OCI-LY7 (cell line): ENCODE results near the gene MPHOSPH6. TPM values are rescaled to one million over a fixed set of nuclear protein-coding genes. Genes with fewer than 3 reads are reported as not detected.
"Not testable (repeated sequence)": the region's sequence is repeated elsewhere in the genome, so short reads cannot be mapped to it uniquely, and the experiment has no call there.

Source experiments
- Bru-seq: library from RNA; stranded (reverse); fragments of 400-500 nt; gene quantifications from one replicate; lab custom pipeline; 2021; lab: Mats Ljungman, UMichigan
- BruChase-seq, 2 experiments: library from RNA; stranded (reverse); fragments of 400-500 nt; gene quantifications; one replicate each; lab custom pipeline; 2021; lab: Mats Ljungman, UMichigan
- BruUV-seq: library from RNA; stranded (reverse); fragments of 400-500 nt; replicated peaks from 2 replicates; lab custom pipeline; 2021; lab: Mats Ljungman, UMichigan
- CTCF ChIA-PET: fragments of 300-600 bp; sonication (Branson Sonifier 250); formaldehyde crosslinking; loops from one replicate; lab custom pipeline; 2022; ENCODE audit warnings: antibody characterized with exemption; ENCODE audit not compliant: unreplicated experiment; lab: Charles Lee
- POLR2A ChIA-PET: fragments of 300-600 bp; sonication (Branson Sonifier 250); formaldehyde crosslinking; loops from one replicate; lab custom pipeline; 2022; ENCODE audit warnings: antibody characterized with exemption; lab: Charles Lee
- DNase-seq: peaks from one replicate; pipeline ENCODE4 v3.0.0-alpha.2; 2015; ENCODE audit warnings: low spot score
- H2AFZ ChIP-seq: fragments of 200-600 bp; sonication (generic), shearing (Covaris generic); 2 replicates; pipeline ENCODE4 v1.6.1; 2014; ENCODE audit warnings: mild to moderate bottlenecking, antibody characterized with exemption, low read length, moderate library complexity
- H3K27ac ChIP-seq: fragments of 200-600 bp; sonication (generic); 2 replicates; pipeline ENCODE4 v1.5.1; 2014; ENCODE audit warnings: mixed run types, low read depth, mild to moderate bottlenecking, moderate library complexity, low read length, inconsistent platforms; ENCODE audit not compliant: poor library complexity, severe bottlenecking
- H3K36me3 ChIP-seq: fragments of 200-600 bp; sonication (generic); 2 replicates; pipeline ENCODE4 v1.6.1; 2014; ENCODE audit warnings: mild to moderate bottlenecking, antibody characterized with exemption, low read length, moderate library complexity, mixed read lengths; ENCODE audit not compliant: insufficient read depth
- H3K4me1 ChIP-seq: fragments of 200-600 bp; sonication (generic); 2 replicates; pipeline ENCODE4 v1.5.1; 2014; ENCODE audit warnings: mild to moderate bottlenecking, low read length; ENCODE audit not compliant: insufficient read depth, poor library complexity, severe bottlenecking
- H3K4me2 ChIP-seq: fragments of 200-600 bp; sonication (generic); 2 replicates; pipeline ENCODE4 v1.6.1; 2014; ENCODE audit warnings: mild to moderate bottlenecking, low read length
- H3K4me3 ChIP-seq: fragments of 200-600 bp; sonication (generic); 2 replicates; pipeline ENCODE4 v1.5.1; 2014; ENCODE audit warnings: mild to moderate bottlenecking, low read depth, low read length; ENCODE audit not compliant: poor library complexity, severe bottlenecking
- H3K79me2 ChIP-seq: fragments of 200-600 bp; sonication (generic); 2 replicates; pipeline ENCODE4 v1.6.1; 2016; ENCODE audit warnings: low read depth, mild to moderate bottlenecking, low read length, moderate library complexity, mixed read lengths; ENCODE audit not compliant: insufficient read depth
- H3K9me2 ChIP-seq: fragments of 200-600 bp; sonication (generic); 2 replicates; pipeline ENCODE4 v1.6.1; 2016; ENCODE audit warnings: mild to moderate bottlenecking, low read length, mixed read lengths; ENCODE audit not compliant: insufficient read depth
- H3K9me3 ChIP-seq: fragments of 200-600 bp; sonication (generic); 2 replicates; pipeline ENCODE4 v1.6.1; 2014; ENCODE audit warnings: mild to moderate bottlenecking, mixed run types, low read length, mixed read lengths
- H4K20me1 ChIP-seq: fragments of 200-600 bp; sonication (generic); 2 replicates; pipeline ENCODE4 v1.6.1; 2014; ENCODE audit warnings: mild to moderate bottlenecking, antibody characterized with exemption, low read length, moderate library complexity, mixed read lengths; ENCODE audit not compliant: insufficient read depth
- EZH2phosphoT487 ChIP-seq: fragments of 200-600 bp; sonication (generic); IDR thresholded peaks from 2 replicates; pipeline ENCODE4 v1.6.1; 2018; ENCODE audit warnings: low read depth, borderline replicate concordance, mild to moderate bottlenecking, mixed run types, antibody characterized with exemption, low read length, moderate library complexity, mixed read lengths
- intact Hi-C: fragments of 100-400 bp; cut with micrococcal nuclease; formaldehyde crosslinking; loops from one replicate; pipeline ENCODE4 v1.10.0; 2022; ENCODE audit not compliant: unreplicated experiment
- long read RNA-seq: library from polyadenylated mRNA; stranded (forward); transcript quantifications from one replicate; pipeline ENCODE4 v2.0.0, GENCODE V29; 2022
- total RNA-seq, 2 experiments: library from RNA; depleted of rRNA in 1 of 2; stranded (reverse); fragments of >200 nt in 1 of 2; shearing (Covaris generic) in 1 of 2; gene quantifications; 2 replicates each; pipeline ENCODE4 v1.2.3, GENCODE V29; 2014 to 2022
- TF ChIP-seq, protein P1 (sequence below): fragments of 200-600 bp; sonication (generic); conservative IDR thresholded peaks from 2 replicates; pipeline ENCODE4 v1.5.1; 2014; ENCODE audit warnings: mild to moderate bottlenecking, antibody characterized with exemption, low read length, moderate library complexity, mixed read lengths

MPHOSPH6 gene, protein sequence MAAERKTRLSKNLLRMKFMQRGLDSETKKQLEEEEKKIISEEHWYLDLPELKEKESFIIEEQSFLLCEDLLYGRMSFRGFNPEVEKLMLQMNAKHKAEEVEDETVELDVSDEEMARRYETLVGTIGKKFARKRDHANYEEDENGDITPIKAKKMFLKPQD
- total RNA-seq (2014; rRNA removed; shearing (Covaris generic)) (21.2 and 43.9 TPM in 2 replicates), total RNA-seq (2022) (42.5 and 46.0 TPM in 2 replicates), Bru-seq, nascent RNA (percentile 82 among the genes with signal in this experiment), BruChase-seq, experiment 1, labeled RNA remaining after a 6-hour chase (percentile 87 among the genes with signal in this experiment), BruChase-seq, experiment 2, labeled RNA remaining after a 2-hour chase (percentile 95 among the genes with signal in this experiment)
- long read RNA-seq, transcript MPHOSPH6-201 (5 exons, 1,103 nt), result major isoform, 41 of 62 reads
- long read RNA-seq, partial matches to known transcripts, result 4 of 62 reads
- long read RNA-seq, other reads (novel, unspliced or antisense), result 16 of 62 reads

DNA sequence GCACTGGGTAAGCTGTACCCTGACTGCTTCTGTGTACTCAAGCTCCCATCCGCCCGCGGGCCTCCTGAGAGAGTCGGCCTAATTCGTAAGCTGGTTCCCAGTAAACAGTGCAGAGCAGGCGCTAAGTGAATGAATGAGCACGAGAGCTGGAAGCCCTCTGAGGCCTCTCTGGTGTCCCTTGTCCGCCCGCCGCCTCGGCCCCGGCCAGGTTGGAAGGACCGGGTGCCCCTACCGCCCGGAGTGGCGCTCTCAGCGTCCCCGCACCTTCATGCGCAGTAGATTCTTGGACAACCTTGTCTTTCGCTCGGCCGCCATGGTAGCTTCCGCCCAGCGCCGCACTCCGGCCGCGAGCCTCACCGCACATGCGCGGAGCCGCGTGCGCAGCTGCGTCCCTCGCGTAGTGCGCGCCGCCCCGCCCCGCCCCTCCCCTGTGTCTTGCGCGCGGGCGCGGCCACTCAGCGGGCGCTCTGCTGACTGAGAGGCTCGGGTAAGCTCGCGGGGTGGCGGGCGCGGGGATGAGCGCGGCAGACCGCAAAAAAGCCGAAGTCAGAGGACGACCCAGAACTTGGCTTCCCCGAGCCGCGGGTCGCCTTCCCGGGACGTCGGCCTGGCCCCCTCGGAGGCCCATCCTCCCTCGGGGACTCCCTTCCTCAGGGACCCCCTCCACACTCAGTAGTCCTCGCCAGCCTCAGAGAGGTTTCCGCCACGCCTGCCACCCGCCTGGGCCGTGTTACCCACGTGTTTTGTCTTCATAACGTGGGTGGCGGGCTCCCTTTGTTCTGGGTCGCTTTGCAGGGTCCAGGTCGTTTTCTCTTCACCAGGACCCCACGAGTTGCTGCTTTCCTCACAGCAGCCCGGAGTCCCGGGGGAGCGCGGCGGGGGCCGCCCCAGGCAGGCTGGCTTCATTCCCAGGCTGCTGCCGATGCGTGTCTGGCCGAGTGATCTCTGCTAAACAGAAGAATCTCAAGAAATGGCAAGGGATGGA is at the start of gene MPHOSPH6:
TSS of gene MPHOSPH6 (minus strand) at position 364 of the 985 bp plus-strand sequence. CDS start at position 315, 49 bp downstream.
- Histone ChIP-seq H4K20me1 (no peaks in the 10 kb centered on the region; the same call in 1 of the 2 replicates), H3K9me3 (peaks cover 10% of the 10 kb centered on the region; the same call in 1 of the 2 replicates), H3K9me2 (no peaks in the 10 kb centered on the region), H3K36me3 (peaks cover 30% of the 10 kb centered on the region), H3K4me2 (peak within 1 kb of the TSS; percentile 81), H3K4me3 (peak within 1 kb of the TSS; percentile 74), H3K27ac (peak within 1 kb of the TSS; percentile 6), H3K79me2 (peaks cover 17% of the 10 kb centered on the region; the same call in 1 of the 2 replicates), H2AFZ (peak within 1 kb of the TSS; percentile 84), H3K4me1 (peaks cover 14% of the 10 kb centered on the region)
- CTCF ChIA-PET, result interaction anchor here (0.6 kb wide), 2 partner anchors 54 to 174 kb away, joined by 3 to 4 read pairs; no protein-coding TSS in a partner anchor
- DNase-seq, result peak; percentile 94
- BruUV-seq, result no TSS peak
- TF ChIP-seq, protein P1, sequence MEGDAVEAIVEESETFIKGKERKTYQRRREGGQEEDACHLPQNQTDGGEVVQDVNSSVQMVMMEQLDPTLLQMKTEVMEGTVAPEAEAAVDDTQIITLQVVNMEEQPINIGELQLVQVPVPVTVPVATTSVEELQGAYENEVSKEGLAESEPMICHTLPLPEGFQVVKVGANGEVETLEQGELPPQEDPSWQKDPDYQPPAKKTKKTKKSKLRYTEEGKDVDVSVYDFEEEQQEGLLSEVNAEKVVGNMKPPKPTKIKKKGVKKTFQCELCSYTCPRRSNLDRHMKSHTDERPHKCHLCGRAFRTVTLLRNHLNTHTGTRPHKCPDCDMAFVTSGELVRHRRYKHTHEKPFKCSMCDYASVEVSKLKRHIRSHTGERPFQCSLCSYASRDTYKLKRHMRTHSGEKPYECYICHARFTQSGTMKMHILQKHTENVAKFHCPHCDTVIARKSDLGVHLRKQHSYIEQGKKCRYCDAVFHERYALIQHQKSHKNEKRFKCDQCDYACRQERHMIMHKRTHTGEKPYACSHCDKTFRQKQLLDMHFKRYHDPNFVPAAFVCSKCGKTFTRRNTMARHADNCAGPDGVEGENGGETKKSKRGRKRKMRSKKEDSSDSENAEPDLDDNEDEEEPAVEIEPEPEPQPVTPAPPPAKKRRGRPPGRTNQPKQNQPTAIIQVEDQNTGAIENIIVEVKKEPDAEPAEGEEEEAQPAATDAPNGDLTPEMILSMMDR, result no peak
- no peak for TF ChIP-seq EZH2phosphoT487
- intact Hi-C loops, result no loop called here
- POLR2A ChIA-PET, result interaction anchor here (0.6 to 2.2 kb wide), 7 partner anchors 10 to 1520 kb away, joined by 3 to 7 read pairs (median 3); no protein-coding TSS in a partner anchor

DNA sequence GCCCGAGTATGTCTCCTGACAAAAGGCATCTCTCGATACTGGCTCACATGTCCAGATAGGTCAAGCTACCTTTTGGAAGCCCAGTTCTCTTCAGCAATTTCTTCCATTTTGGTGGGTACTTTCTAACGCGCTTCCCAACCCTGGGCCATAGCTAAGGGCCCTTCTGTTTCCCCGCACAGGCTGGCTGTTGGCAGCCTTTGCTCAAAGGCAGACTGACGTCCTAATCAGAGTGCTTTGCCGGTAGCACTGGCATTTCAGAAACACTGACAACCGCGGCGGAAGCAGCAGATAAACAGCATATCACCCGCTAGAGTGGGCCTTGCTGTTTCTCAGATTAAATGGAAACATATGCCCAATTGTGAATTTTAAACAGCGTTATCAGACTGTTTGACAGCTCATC is 49.3 kb upstream of the MPHOSPH6 start:
- CTCF ChIA-PET, result no interaction called here
- intact Hi-C loops, result no loop called here

DNA sequence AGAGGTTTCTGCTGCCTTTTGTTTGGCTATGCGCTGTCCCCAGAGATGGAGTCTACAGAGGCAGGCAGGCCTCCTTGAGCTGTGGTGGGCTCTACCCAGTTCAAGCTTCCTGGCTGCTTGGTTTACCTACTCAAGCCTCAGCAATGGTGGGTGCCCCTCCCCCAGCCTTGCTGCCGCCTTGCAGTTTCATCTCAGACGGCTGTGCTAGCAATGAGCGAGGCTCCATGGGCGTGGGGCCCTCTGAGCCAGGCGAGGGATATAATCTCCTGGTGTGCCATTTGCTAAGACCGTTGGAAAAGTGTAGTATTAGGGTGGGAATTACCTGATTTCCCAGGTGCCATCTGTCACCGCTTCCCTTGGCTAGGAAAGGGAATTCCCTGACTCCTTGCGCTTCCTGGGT is 39.3 kb upstream of the MPHOSPH6 start:
- H3K9me2 ChIP-seq, H3K4me3 ChIP-seq, H2AFZ ChIP-seq, H3K36me3 ChIP-seq, H3K4me1 ChIP-seq, BruUV-seq, H3K79me2 ChIP-seq, H4K20me1 ChIP-seq, DNase-seq, POLR2A ChIA-PET, H3K9me3 ChIP-seq, intact Hi-C loops, H3K4me2 ChIP-seq, CTCF ChIA-PET, H3K27ac ChIP-seq: not testable (repeated sequence)

More for the DNA sequence above, 49.3 kb upstream of the MPHOSPH6 start:
- Histone ChIP-seq H3K36me3 (no peaks in the 10 kb centered on the region), H3K4me1 (no peaks in the 10 kb centered on the region), H3K4me2 (no peak overlapping the region), H2AFZ (no peak overlapping the region), H3K4me3 (no peak overlapping the region), H4K20me1 (no peaks in the 10 kb centered on the region), H3K9me2 (no peaks in the 10 kb centered on the region), H3K79me2 (no peaks in the 10 kb centered on the region), H3K27ac (no peak overlapping the region), H3K9me3 (no peaks in the 10 kb centered on the region)
- POLR2A ChIA-PET, result no interaction called here
- DNase-seq, result no peak
- no TSS peak for BruUV-seq
- no peak for TF ChIP-seq EZH2phosphoT487
- TF ChIP-seq, protein P1, result no peak
